ENCODE data around the gene INSIG1. TPM values are rescaled to one million over a fixed set of nuclear protein-coding genes. Genes with fewer than 3 reads are reported as not detected.
A peak's percentile ranks its signal among the peaks of the same experiment; 100 is the strongest.

Gene INSIG1
- total and polyA plus RNA-seq, 4 donors: 47.2 to 136 (median 59.2) TPM

- DNase-seq (ENCODE audit: low read depth in 4 of 6, low spot score in 6 of 6): no peak
- Histone ChIP-seq H3K27me3 (ENCODE audit: control insufficient read depth, insufficient read depth, low read length) (no peaks in the 10 kb centered on the region), H3K36me3 (ENCODE audit: control insufficient read depth, insufficient read depth, low read length) (no peaks in the 10 kb centered on the region), H3K9me3 (ENCODE audit: control insufficient read depth, insufficient read depth, low read length) (no peaks in the 10 kb centered on the region), H3K4me3 (ENCODE audit: low read depth, low read length) (no peak overlapping the region), H3K4me1 (ENCODE audit: control insufficient read depth, insufficient read depth, low read length) (peaks cover 10% of the 10 kb centered on the region), H3K27ac (ENCODE audit: low read depth, low read length) (no peak overlapping the region)
- 100% methylated on average over 1 of the region's 8 CpGs for WGBS (ENCODE audit: insufficient coverage)
Measured at GRCh38 chr7:155256761-155257481, 40.8 kb upstream of the INSIG1 start.

- Histone ChIP-seq H3K4me3 (ENCODE audit: low read depth, low read length) (no peak overlapping the region), H3K36me3 (ENCODE audit: control insufficient read depth, insufficient read depth, low read length) (no peaks in the 10 kb centered on the region), H3K27ac (ENCODE audit: low read depth, low read length) (no peak overlapping the region), H3K27me3 (ENCODE audit: control insufficient read depth, insufficient read depth, low read length) (no peaks in the 10 kb centered on the region), H3K4me1 (ENCODE audit: control insufficient read depth, insufficient read depth, low read length) (peaks cover 10% of the 10 kb centered on the region), H3K9me3 (ENCODE audit: control insufficient read depth, insufficient read depth, low read length) (no peaks in the 10 kb centered on the region)
- DNase-seq (ENCODE audit: low read depth in 4 of 6, low spot score in 6 of 6): peak in 1 of 6 donors; percentile 67
- 82% methylated on average over 29 of the region's 30 CpGs for WGBS (ENCODE audit: insufficient coverage)
Measured at GRCh38 chr7:155257482-155258225, 40.0 kb upstream of the INSIG1 start.

GRCh38 chr7:155258226-155258560, 39.5 kb upstream of the INSIG1 start:
- no peak overlapping the region for H3K27ac ChIP-seq (ENCODE audit: low read depth, low read length)
- no peaks in the 10 kb centered on the region for H3K9me3 ChIP-seq (ENCODE audit: control insufficient read depth, insufficient read depth, low read length)
- WGBS (ENCODE audit: insufficient coverage): 85% methylated on average over 2 of the region's 3 CpGs
- H3K4me1 ChIP-seq (ENCODE audit: control insufficient read depth, insufficient read depth, low read length): peaks cover 5% of the 10 kb centered on the region
- H3K4me3 ChIP-seq (ENCODE audit: low read depth, low read length): no peak overlapping the region
- no peaks in the 10 kb centered on the region for H3K36me3 ChIP-seq (ENCODE audit: control insufficient read depth, insufficient read depth, low read length)
- no peak for DNase-seq (ENCODE audit: low read depth in 4 of 6, low spot score in 6 of 6)
- H3K27me3 ChIP-seq (ENCODE audit: control insufficient read depth, insufficient read depth, low read length): no peaks in the 10 kb centered on the region

- peaks cover 4% of the 10 kb centered on the region for H3K4me1 ChIP-seq (ENCODE audit: control insufficient read depth, insufficient read depth, low read length)
- no peaks in the 10 kb centered on the region for H3K27me3 ChIP-seq (ENCODE audit: control insufficient read depth, insufficient read depth, low read length)
- H3K27ac ChIP-seq (ENCODE audit: low read depth, low read length): no peak overlapping the region
- H3K36me3 ChIP-seq (ENCODE audit: control insufficient read depth, insufficient read depth, low read length): peaks cover 2% of the 10 kb centered on the region
- no peak for DNase-seq (ENCODE audit: low read depth in 4 of 6, low spot score in 6 of 6)
- H3K9me3 ChIP-seq (ENCODE audit: control insufficient read depth, insufficient read depth, low read length): no peaks in the 10 kb centered on the region
- 74% methylated on average over 13 of the region's 13 CpGs for WGBS (ENCODE audit: insufficient coverage)
- H3K4me3 ChIP-seq (ENCODE audit: low read depth, low read length): no peak overlapping the region
Measured at GRCh38 chr7:155259866-155260497, 37.7 kb upstream of the INSIG1 start.

GRCh38 chr7:155260498-155260872, 37.2 kb upstream of the INSIG1 start:
- 67% methylated on average over 13 of the region's 13 CpGs for WGBS (ENCODE audit: insufficient coverage)
- Histone ChIP-seq H3K36me3 (ENCODE audit: control insufficient read depth, insufficient read depth, low read length) (peaks cover 2% of the 10 kb centered on the region), H3K27ac (ENCODE audit: low read depth, low read length) (no peak overlapping the region), H3K27me3 (ENCODE audit: control insufficient read depth, insufficient read depth, low read length) (no peaks in the 10 kb centered on the region), H3K4me3 (ENCODE audit: low read depth, low read length) (no peak overlapping the region), H3K4me1 (ENCODE audit: control insufficient read depth, insufficient read depth, low read length) (peaks cover 4% of the 10 kb centered on the region), H3K9me3 (ENCODE audit: control insufficient read depth, insufficient read depth, low read length) (no peaks in the 10 kb centered on the region)
- DNase-seq (ENCODE audit: low read depth in 4 of 6, low spot score in 6 of 6): no peak

- no peak for DNase-seq (ENCODE audit: low read depth in 4 of 6, low spot score in 6 of 6)
- H3K36me3 ChIP-seq (ENCODE audit: control insufficient read depth, insufficient read depth, low read length): peaks cover 2% of the 10 kb centered on the region
- H3K4me1 ChIP-seq (ENCODE audit: control insufficient read depth, insufficient read depth, low read length): peaks cover 4% of the 10 kb centered on the region
- WGBS (ENCODE audit: insufficient coverage): 90% methylated on average over 17 of the region's 21 CpGs
- H3K4me3 ChIP-seq (ENCODE audit: low read depth, low read length): no peak overlapping the region
- no peak overlapping the region for H3K27ac ChIP-seq (ENCODE audit: low read depth, low read length)
- H3K27me3 ChIP-seq (ENCODE audit: control insufficient read depth, insufficient read depth, low read length): no peaks in the 10 kb centered on the region
- H3K9me3 ChIP-seq (ENCODE audit: control insufficient read depth, insufficient read depth, low read length): no peaks in the 10 kb centered on the region
Measured at GRCh38 chr7:155261031-155261985, 36.4 kb upstream of the INSIG1 start.

- no peaks in the 10 kb centered on the region for H3K9me3 ChIP-seq (ENCODE audit: control insufficient read depth, insufficient read depth, low read length)
- peaks cover 2% of the 10 kb centered on the region for H3K36me3 ChIP-seq (ENCODE audit: control insufficient read depth, insufficient read depth, low read length)
- no peak overlapping the region for H3K27ac ChIP-seq (ENCODE audit: low read depth, low read length)
- peak in 2 of 6 donors; percentile 9 to 67 for DNase-seq (ENCODE audit: low read depth in 4 of 6, low spot score in 6 of 6)
- peaks cover 4% of the 10 kb centered on the region for H3K4me1 ChIP-seq (ENCODE audit: control insufficient read depth, insufficient read depth, low read length)
- 62% methylated on average over 8 of the region's 12 CpGs for WGBS (ENCODE audit: insufficient coverage)
- no peaks in the 10 kb centered on the region for H3K27me3 ChIP-seq (ENCODE audit: control insufficient read depth, insufficient read depth, low read length)
- no peak overlapping the region for H3K4me3 ChIP-seq (ENCODE audit: low read depth, low read length)
Measured at GRCh38 chr7:155262031-155262430, 35.6 kb upstream of the INSIG1 start.

- H3K9me3 ChIP-seq (ENCODE audit: control insufficient read depth, insufficient read depth, low read length): no peaks in the 10 kb centered on the region
- H3K27ac ChIP-seq (ENCODE audit: low read depth, low read length): no peak overlapping the region
- no peak for DNase-seq (ENCODE audit: low read depth in 4 of 6, low spot score in 6 of 6)
- H3K36me3 ChIP-seq (ENCODE audit: control insufficient read depth, insufficient read depth, low read length): peaks cover 2% of the 10 kb centered on the region
- H3K27me3 ChIP-seq (ENCODE audit: control insufficient read depth, insufficient read depth, low read length): no peaks in the 10 kb centered on the region
- 91% methylated on average over 14 of the region's 14 CpGs for WGBS (ENCODE audit: insufficient coverage)
- no peak overlapping the region for H3K4me3 ChIP-seq (ENCODE audit: low read depth, low read length)
- H3K4me1 ChIP-seq (ENCODE audit: control insufficient read depth, insufficient read depth, low read length): peaks cover 4% of the 10 kb centered on the region
Measured at GRCh38 chr7:155263051-155263450, 34.6 kb upstream of the INSIG1 start.

- no peak overlapping the region for H3K27ac ChIP-seq (ENCODE audit: low read depth, low read length)
- DNase-seq (ENCODE audit: low read depth in 4 of 6, low spot score in 6 of 6): no peak
- 94% methylated on average over 10 of the region's 12 CpGs for WGBS (ENCODE audit: insufficient coverage)
- H3K27me3 ChIP-seq (ENCODE audit: control insufficient read depth, insufficient read depth, low read length): no peaks in the 10 kb centered on the region
- peaks cover 4% of the 10 kb centered on the region for H3K4me1 ChIP-seq (ENCODE audit: control insufficient read depth, insufficient read depth, low read length)
- no peak overlapping the region for H3K4me3 ChIP-seq (ENCODE audit: low read depth, low read length)
- no peaks in the 10 kb centered on the region for H3K9me3 ChIP-seq (ENCODE audit: control insufficient read depth, insufficient read depth, low read length)
- H3K36me3 ChIP-seq (ENCODE audit: control insufficient read depth, insufficient read depth, low read length): peaks cover 2% of the 10 kb centered on the region
Measured at GRCh38 chr7:155263581-155264143, 34.0 kb upstream of the INSIG1 start.
